GM20431 (cell line): ENCODE data around the gene CNP.
"Not testable (repeated sequence)": the region's sequence is repeated elsewhere in the genome, so short reads cannot be mapped to it uniquely, and the experiment has no call there.

Experiments used
- in situ Hi-C: fragments of 300-500 bp; cut with MseI, MboI; formaldehyde crosslinking; loops from one replicate; pipeline ENCODE4 v1.15.0; 2020; ENCODE audit warnings: low sequenced_read_pairs; ENCODE audit not compliant: unreplicated experiment

Gene CNP

DNA sequence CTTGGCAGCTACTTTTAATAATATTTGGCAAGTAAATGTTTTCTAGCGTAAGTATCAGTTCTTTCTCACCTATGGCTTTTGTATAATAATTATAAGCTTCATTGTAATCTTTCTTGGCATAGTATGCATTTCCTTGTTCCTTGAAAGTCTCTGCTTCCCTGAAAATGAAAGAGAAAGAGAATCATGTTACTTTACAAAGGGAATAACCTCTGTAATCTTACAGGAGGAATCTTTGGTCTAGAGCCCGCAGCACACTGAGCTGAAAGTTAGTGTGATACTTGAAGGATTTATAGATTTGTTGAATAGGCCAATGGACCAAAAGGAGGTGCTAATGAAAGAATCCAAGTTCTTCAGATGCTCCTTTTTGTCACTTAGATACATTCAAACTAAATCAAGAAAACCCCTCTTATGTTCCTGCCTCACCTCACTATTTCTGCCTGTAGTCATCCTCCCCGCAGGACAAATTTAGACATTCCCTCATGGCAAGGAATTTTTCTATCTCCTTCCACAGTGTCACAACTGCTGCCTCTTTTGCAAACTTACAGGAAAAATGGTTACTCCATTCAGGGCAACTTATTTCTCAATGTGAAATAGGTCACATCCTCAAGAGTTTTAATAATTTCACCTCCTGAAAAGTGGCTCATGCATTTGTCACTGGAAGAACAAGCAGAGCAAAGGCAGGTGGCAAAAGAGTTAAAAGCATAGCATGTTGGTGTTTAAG, 34.0 kb downstream of the CNP start:
- in situ Hi-C loops, result no loop called here

DNA sequence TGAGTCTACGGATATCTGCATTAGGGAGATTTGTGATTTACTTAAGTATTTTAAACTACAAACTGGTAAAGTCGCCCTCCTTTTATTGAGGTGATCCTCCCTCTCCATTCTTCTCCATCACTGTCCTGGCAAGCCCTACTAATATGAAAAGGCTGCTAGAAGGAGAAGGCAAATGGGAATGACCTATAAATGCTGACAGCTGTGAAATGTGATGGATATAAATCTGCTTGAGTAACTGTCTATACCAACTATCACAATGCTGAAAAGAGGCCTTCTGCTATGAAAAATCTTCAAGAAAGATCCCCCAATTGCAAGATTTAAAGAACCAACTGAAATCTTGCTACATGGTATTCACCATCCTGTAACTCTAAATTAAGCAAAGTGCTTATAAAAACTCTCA, 35.1 kb downstream of the CNP start:
- in situ Hi-C loops, result no loop called here

DNA sequence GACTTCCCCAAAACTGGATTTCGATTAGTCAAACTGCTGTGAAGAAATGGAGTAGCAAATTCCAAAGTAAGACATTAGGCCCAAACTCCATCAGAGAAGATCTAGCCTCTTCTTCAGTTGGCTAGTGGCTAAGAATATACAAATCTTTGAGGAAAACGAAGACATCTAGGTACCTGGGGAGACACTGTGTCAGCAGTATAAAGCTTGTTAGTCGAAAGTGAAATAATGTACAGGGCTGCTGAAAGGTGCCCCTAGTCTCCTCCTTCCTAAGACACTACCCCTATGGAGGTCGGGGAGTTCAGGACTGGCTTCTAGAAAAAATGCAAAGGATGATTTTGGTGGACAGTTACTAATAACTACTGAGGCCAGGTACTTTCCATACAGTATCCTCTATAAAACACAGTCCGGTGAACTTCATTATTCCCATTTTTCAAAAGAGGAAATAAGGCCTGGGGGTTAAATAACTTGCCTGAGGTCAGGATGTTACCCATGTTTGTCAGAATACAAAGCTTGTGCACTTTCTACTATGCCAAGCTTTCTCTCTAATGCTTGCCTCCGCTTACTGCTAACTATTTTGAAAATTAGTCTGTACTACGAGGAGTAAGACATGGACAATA, 35.7 kb downstream of the CNP start:
- in situ Hi-C loops, result no loop called here

DNA sequence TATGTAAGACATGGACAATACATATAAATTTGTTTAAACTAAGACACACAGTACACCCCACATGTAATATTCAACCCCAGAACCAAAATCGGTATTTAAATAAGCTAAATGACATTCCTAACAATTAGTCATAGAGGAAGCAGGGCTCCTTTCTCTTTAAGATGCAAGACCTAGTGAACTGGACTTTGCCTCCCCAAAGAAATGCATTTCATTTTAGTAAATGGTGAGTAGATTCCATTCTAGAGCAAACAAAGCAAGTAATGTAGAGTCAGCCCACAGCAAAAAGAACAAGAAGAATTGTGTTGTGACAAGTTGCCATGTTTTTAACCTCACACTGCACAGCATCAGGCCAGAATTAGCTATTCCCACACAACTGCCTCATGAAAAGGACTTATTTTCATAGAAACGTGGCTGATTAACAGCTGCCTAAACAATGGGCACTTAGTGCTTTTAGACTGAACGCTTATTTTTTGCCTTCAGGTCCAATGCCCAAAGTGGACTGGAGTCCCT, 36.3 kb downstream of the CNP start:
- in situ Hi-C loops, result no loop called here

DNA sequence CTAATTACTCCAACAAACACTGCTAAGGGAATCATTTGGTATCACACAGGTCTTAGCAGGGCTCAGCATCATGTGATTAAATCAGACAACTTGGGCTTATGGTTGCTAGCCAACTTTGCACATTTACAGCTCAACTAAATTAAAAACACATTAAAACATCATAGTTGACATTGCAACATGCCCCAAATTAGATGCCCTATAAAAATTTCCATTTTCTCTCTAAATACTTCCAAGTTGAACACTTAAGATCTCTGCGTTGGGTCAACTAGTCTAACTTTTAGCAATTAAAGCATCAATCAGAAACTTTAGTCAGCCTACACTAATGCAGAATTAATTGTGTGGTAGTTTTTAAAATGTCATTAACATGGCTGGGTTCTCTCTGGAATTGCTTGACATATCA, 38.6 kb downstream of the CNP start:
- in situ Hi-C loops, result no loop called here

DNA sequence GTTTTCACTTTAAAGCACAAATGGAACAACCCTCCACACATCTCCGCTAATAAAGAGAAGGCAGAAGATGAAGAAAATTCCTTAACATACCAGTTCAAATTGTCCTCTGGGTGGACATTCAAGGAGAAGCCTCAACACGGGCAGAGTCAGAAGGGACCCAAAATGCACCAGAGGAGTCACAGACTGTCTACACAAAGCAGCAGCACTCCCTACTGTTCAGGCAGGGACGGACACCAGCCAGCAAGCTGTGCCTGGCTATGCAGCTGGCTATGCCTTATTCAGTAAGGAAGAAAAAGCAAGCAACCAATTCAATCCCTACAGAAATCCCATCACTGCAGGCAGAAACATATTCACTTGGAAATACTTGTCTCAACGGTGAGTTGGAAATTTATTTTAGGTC, 42.6 kb downstream of the CNP start:
- in situ Hi-C loops, result no loop called here

DNA sequence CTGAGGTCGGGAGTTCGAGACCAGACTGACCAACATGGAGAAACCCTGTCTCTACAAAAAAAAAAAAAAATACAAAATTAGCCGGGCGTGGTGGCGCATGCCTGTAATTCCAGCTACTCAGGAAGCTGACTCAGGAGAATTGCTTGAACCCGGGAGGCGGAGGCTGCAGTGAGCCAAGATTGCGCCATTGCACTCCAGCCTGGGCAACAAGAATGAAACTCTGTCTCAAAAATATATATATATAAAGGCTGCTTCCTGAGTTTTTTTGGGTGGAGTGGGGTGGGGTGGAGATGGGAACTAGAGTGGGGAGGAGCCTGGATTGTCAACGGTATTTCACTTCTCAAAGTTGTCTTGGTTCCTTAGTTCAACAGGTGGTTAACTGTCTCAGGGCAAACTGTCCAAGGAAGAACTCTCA, 43.7 kb downstream of the CNP start:
- in situ Hi-C loops, result not testable (repeated sequence)

DNA sequence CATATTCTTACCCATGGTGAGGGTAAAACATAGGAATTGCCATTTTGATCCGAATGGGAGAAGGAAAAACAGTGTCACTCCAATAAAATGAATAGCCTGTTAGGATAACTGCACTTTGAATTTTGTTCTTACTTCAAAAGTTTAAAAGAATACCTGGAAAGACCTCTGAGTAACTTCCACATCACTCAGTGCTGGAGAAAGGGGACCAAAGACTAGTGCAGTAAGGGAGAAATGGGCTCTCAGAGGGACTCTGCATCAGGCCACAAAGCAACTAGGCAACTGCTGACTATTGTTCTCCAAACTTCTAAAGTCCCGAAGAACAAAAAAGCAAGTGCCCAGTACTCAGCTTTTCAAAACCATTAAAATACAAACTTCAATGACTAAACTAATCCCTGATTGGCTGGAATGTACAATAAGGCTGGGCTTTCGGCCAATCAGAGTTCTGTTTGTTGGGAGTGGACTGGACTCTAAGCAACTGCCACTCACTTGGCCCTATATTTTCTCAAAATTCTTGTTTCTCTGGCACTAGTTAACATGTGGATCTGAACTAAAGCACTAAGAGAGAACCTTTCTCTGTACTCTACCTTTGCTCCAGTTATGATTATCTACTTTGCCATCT, 44.4 kb downstream of the CNP start:
- in situ Hi-C loops, result no loop called here

DNA sequence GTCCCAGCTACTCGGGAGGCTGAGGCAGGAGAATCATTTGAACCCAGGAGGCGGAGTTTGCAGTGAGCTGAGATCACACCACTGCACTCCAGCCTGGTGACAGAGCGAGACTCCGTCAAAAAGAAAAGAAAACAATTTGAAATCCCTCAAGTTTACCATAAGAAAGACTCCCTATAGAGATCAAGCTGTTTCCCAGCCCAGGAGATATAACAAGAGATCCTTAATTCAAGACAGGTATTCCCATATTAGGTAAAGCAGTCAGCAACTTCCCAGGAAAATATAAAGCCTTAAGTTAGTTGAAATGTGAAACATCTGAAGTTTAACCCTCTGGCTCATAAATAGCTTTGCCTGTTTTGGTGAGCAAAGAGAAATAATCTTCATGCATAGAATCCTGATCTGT, 45.8 kb downstream of the CNP start:
- in situ Hi-C loops, result not testable (repeated sequence)

DNA sequence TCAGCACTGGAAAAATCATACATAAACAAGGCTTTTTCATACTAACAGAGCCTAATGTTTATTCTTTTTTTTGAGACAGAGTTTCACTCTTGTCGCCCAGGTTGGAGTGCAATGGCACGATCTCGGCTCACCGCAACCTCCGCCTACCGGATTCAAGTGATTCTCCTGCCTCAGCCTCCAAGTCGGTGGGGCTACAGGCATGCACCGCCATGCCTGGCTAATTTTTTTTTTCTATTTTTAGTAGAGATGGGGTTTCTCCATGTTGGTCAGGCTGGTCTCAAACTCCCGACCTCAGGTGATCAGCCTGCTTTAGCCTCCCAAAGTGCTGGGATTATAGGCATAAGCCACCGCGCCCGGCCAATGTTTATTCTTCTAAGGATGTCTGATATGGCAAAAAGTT, 47.1 kb downstream of the CNP start:
- in situ Hi-C loops, result not testable (repeated sequence)

DNA sequence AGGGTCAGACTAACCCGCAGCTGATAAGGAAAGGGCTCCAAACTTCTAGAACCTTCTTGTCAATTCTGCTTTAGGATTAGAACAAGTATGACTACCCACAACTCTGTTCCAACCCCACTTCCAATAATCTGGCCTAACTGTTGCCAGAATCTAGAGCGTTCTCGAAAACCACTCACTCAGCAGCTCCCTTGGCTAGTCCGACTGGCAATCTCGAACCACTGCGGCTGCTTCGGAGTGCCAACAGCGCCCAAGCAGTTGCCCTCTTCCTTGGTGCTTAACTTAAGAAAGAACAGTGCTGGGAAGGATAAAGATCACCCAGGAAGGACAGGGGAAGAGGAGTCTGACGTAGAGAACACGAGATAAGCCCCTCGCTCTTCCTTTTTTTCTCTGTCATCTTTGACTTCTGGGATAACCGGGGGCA, 49.8 kb downstream of the CNP start:
- in situ Hi-C loops, result no loop called here

DNA sequence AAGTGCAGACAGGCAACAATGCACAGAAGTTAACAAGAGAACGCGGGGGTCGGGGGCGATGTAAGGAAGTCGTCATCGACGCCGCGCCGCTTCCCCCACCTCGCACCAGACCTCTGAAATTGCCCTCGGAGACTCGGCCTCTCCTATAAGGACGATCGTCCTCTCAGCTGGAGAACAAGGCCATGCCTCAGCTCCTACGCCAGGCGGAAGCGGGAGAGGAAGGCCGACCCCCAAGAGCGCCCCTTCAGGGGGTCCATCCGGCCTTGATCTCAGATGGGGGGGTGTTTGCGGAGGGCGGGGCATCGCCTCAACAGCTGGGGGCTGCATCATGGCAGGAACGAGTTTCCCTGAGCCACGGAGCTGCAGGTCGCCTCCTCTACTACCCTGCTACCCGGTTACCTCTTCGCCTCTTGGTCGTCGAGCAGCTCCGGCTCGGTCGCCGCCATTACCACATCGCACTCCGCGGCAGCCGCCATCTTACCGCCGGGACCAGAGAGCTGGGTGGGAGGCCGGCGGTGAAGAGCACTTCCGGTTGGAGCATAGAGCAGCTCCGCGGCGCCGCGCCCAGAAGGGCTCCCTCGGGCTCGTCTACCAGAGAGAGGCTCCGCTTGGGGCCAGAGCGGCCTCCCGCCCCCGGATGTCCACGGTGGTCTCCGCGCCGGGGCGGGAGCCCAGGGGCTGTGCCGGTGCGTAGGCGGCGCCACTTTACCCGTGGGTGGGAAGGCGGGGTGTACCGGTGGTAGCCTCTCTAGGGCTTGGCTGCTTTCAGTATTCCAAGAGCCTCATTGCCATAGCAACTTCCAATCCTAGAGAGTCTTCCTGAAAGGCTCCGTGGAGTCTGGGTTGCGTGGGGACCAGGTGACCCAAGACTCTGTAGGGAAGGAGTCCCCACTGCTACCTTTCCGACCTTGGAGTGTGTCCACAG, 50.6 kb downstream of the CNP start, which contains the start of gene DNAJC7:
Gene DNAJC7 (minus strand): TSS at position 499 of the 925 bp plus-strand sequence. CDS start 23 bp downstream, at position 476.
- in situ Hi-C loops, result no loop called here

DNA sequence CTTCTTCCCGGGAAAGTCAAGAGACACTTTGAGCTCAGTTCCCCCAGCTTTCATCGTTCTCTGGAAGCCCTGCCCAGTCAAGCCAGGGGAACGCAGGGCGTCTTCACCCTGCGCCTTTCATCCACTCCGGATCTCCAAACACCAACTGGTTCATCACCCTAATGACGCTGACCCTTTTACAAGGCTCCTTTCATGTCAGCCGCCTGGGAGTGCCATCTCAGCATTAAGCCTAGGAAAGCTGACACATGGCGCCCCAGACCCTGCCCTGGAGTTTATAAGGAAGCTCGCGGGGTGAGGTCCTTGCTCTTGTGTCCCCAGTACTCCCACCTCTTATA, 51.2 kb downstream of the CNP start:
- in situ Hi-C loops, result no loop called here

DNA sequence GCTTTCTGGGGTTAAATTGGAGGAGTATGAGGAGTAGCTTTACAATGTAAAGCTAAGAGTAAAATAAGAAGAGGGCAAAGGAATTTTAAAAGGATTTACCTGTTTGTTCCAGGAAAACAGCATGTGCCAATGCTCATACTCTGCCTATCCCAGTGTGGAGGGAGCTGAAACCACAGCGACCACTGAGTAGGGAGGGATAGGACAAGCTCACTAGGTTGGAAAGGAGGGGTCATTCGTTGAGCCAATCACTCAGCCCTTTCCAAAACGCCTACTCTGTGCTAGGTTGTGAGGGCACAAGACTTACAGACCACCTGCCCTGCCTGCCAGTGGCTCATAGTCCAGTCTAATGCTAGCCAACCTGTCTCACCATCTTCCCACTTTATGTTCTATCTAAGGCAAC, 51.7 kb downstream of the CNP start:
- in situ Hi-C loops, result no loop called here

DNA sequence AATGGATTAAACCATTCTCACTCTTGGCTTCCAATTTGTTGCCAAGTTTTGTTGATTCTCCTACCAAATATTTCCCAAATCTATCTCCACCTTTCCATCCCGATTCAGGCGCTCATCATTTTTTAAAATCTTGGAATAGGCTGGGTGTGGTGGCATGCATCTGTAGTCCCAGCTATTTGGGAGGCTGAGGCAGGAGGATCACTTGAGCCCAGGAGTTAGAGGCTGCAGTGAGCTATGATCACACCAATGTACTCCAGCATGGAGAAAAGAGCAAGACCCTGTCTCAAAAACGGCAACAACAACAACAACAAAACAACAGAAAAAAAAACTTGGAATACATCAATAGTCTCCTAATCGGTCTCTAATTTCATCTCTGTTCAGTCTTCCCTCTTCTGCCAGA, 52.4 kb downstream of the CNP start:
- in situ Hi-C loops, result no loop called here

DNA sequence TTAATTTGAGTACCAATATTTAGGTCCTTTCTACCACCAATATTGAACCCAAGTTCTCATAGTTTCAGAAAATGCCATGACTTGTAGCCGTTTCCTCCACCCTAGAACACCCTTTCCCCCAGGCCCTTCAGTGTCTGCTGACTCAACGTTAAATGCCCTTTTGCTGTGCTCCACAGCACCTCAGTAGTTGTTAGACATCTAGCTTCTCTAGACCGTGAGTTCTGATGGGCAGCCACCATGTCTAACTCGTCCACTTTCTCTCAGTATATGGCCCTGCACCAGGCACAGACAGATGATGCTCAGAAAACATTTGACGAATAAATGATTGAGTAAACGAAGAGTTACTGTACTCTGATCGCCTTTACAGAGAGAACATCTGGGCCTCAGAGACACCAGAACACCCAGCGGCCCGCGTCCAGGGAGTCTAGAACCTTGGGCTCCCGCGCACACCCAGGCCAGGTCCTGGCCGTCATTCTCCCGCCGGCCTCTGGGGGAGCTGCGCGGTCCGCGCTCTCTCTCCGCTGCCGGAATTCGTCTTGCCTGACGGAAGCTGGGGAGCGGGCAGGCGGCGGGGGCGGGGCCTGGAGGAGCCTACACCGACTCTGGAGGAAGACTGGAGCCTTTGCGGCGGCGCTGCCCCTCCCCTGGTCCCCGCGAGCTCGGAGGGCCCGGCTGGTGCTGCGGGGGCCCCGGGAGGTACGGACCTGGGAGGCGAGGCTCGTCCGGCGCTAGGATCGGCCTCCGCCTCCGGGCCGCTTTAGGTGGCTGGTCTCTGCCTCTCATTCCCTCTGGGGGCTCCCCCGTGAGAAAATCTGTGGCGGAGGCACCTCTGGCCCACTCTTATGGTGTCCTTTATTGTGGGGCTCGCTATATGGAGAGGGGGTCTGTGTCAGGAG, 53.2 kb downstream of the CNP start, which contains the start of gene NKIRAS2:
Gene NKIRAS2 (plus strand): TSS at position 582 of the 896 bp plus-strand sequence. CDS start 1,488 bp downstream, outside the sequence.
- in situ Hi-C loops, result no loop called here

DNA sequence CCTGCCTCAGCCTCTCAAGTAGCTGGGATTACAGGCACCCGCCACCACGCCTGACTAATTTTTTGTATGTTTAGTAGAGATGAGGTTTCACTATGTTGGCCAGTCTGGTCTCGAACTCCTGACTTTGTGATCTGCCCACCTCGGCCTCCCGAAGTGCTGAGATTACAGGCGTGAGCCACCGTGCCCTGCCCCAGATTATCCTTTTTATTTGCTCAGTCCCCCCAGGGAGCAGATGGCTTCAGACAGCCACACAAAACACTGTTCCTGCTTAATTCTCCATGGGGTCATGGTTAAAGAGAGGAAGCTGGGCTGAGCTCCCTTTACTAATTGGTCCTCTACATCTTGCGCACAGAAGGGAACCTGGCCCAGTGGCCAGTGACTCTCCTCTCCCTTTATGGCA, 54.2 kb downstream of the CNP start:
- in situ Hi-C loops, result not testable (repeated sequence)

DNA sequence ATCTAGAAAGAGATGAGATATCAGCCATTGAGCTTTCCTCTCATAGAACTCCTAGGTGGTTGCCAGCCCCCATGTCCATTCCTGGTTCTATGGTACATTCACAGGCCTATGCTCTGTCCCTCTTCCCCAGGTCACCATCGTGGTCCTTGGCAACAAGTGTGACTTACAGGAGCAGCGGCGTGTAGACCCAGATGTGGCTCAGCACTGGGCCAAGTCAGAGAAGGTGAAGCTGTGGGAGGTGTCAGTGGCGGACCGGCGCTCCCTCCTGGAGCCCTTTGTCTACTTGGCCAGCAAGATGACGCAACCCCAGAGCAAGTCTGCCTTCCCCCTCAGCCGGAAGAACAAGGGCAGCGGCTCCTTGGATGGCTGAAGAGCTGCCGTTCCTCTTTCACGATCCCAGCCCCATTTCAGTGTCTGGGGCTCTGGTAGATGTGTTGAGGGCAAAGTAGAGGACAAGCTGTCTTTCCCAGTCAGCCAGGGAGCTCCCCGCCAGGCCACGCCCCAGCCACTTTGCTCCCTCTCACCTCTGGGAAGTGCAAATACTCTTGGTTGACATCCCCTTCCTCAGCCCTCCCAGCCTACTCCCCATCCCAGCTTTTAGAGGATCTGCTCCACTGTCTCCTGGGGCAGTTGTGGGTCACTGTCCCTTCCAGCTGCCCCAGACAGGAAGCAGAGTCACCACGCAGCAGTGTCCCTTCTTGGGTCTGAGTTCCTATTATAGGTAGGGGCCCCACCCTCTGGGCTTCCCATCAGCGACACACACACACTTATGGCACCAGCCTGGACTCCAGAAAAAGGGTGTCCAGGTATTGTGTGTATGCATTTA, 57.1 kb downstream of the CNP start:
- in situ Hi-C loops, result no loop called here
